ENCODE results near the gene GRK4.
"Not testable (repeated sequence)": the region's sequence is repeated elsewhere in the genome, so short reads cannot be mapped to it uniquely, and the experiment has no call there.

Gene GRK4

GRCh38 chr4:2962614-2963174, 677 bp upstream of the GRK4 start:
- peak; percentile 68 for DNase-seq

- no peak for DNase-seq
Measured at GRCh38 chr4:2963966-2964471, 648 bp downstream of the GRK4 start.

GRCh38 chr4:2964706-2965258, 1.4 kb downstream of the GRK4 start:
- DNase-seq = no peak

- no peak for DNase-seq
Measured at GRCh38 chr4:2965262-2965661, 1.9 kb downstream of the GRK4 start.

GRCh38 chr4:2968381-2968780, 5.0 kb downstream of the GRK4 start:
- DNase-seq = no peak

- no peak for DNase-seq
Measured at GRCh38 chr4:2971275-2971674, 7.9 kb downstream of the GRK4 start.

- DNase-seq = no peak
Measured at GRCh38 chr4:2977211-2978088, 14.1 kb downstream of the GRK4 start.

GRCh38 chr4:2981256-2981819, 18.0 kb downstream of the GRK4 start:
- no peak for DNase-seq

GRCh38 chr4:2982012-2982411, 18.6 kb downstream of the GRK4 start:
- DNase-seq = no peak

GRCh38 chr4:2983715-2984114, 20.3 kb downstream of the GRK4 start:
- DNase-seq = not testable (repeated sequence)

- DNase-seq = no peak
Measured at GRCh38 chr4:2991243-2991642, 27.9 kb downstream of the GRK4 start.

GRCh38 chr4:2994917-2995316, 31.5 kb downstream of the GRK4 start:
- no peak for DNase-seq

- DNase-seq = no peak
Measured at GRCh38 chr4:2995546-2996265, 32.3 kb downstream of the GRK4 start.

GRCh38 chr4:2996415-2996814, 33.0 kb downstream of the GRK4 start:
- no peak for DNase-seq

- no peak for DNase-seq
Measured at GRCh38 chr4:3007724-3008123, 44.4 kb downstream of the GRK4 start.

GRCh38 chr4:3009422-3009821, 46.1 kb downstream of the GRK4 start:
- DNase-seq = no peak

- DNase-seq = no peak
Measured at GRCh38 chr4:3010577-3010976, 47.2 kb downstream of the GRK4 start.

- DNase-seq = no peak
Measured at GRCh38 chr4:3010998-3011397, 47.6 kb downstream of the GRK4 start.

GRCh38 chr4:3011456-3012220, 48.3 kb downstream of the GRK4 start:
- no peak for DNase-seq

GRCh38 chr4:3013323-3013722, 50.0 kb downstream of the GRK4 start:
- no peak for DNase-seq

- no peak for DNase-seq
Measured at GRCh38 chr4:3013839-3014350, 50.5 kb downstream of the GRK4 start.

GRCh38 chr4:3016961-3017360, 53.6 kb downstream of the GRK4 start:
- DNase-seq = no peak
